Esophagus squamous epithelium (tissue), 5 donors: ENCODE data around the gene OPCML. TPM values are rescaled to one million over a fixed set of nuclear protein-coding genes. Genes with fewer than 3 reads are reported as not detected.

Source experiments
- DNase-seq: peaks from one replicate; lab custom pipeline; 2025; lab: John Stamatoyannopoulos, UW
- H3K27ac ChIP-seq, 4 donors: fragments of 200-600 bp; sonication (generic); one replicate each; pipeline ENCODE4 v1.5.1; 2016 to 2019; ENCODE audit warnings: mild to moderate bottlenecking in 1 of 4
- H3K27me3 ChIP-seq, 4 donors: fragments of 200-600 bp; sonication (generic); 1 replicate in 3 of 4; 2 replicates in 1 of 4; pipeline versions ENCODE4 v1.5.1 to v1.6.0; 2017 to 2021; ENCODE audit warnings: antibody characterized with exemption in 1 of 4
- H3K36me3 ChIP-seq, 3 donors: fragments of 200-600 bp; sonication (generic); one replicate each; pipeline ENCODE4 v1.5.1; 2016 to 2019
- H3K4me1 ChIP-seq, 3 donors: fragments of 200-600 bp; sonication (generic); one replicate each; pipeline ENCODE4 v1.5.1; 2017 to 2019
- H3K4me3 ChIP-seq, 4 donors: fragments of 200-600 bp; sonication (generic); 1 replicate in 3 of 4; 2 replicates in 1 of 4; pipeline ENCODE4 v1.5.1; 2016 to 2019; ENCODE audit warnings: mild to moderate bottlenecking in 2 of 4, moderate library complexity in 1 of 4
- H3K9me3 ChIP-seq, 3 donors: fragments of 200-600 bp; sonication (generic); one replicate each; pipeline ENCODE4 v1.5.1; 2016 to 2019
- POLR2A ChIP-seq, 4 donors: fragments of 450-650 bp; IDR thresholded peaks; one replicate each; pipeline ENCODE4 v1.6.1; 2017; ENCODE audit warnings: antibody characterized with exemption in 4 of 4, mild to moderate bottlenecking in 4 of 4, moderate library complexity in 3 of 4
- WGBS, 2 donors: methylation state at CpG; one replicate each; pipeline ENCODE4 v1.1.5; 2018; 5-methylcytosine and 5-hydroxymethylcytosine counted together
- intact Hi-C: fragments of 100-400 bp; cut with DNase I; formaldehyde crosslinking; loops from one replicate; pipeline ENCODE4 v1.15.0; 2022
- total RNA-seq, 4 donors: library from RNA; depleted of rRNA; stranded (reverse); fragments of >200 nt; gene quantifications; one replicate each; pipeline ENCODE4 v1.1.0, GENCODE V29; 2016
- TF ChIP-seq, protein P1 (sequence below), 6 experiments: fragments of 450-650 bp in 4 of 6; fragments of 200-600 bp in 2 of 6; sonication (generic) in 2 of 6; IDR thresholded peaks; one replicate each; pipeline ENCODE4 v1.5.1; 2016 to 2019; ENCODE audit warnings: antibody characterized with exemption in 6 of 6, mild to moderate bottlenecking in 4 of 6, moderate library complexity in 4 of 6
- donor health status: DM: yes; HTN: yes; CAD: no.

Gene OPCML
- total RNA-seq, 4 donors from 2014 or later = under 0.01 TPM; not detected in 3

DNA sequence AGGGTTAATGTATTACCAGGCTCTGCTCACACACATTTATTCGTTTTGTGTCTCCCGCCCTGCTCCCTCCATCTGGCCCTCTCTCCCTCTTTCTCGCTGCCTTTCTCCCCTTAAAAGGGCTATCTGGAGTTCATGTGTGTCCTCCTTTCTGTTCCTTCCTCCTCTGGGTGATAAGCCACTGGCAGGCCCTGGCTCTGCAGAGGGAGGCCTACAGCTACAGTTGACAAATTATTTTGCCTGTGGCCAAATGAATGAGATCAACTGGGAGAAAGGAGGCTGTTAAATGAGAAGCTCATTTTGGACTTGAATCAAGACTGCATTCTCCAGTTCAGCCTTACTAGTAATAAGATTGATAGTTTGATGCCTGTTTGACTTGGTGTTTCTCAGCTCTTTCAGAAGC, 17.5 kb upstream of the OPCML start:
- H3K4me1 ChIP-seq = no peaks in the 10 kb centered on the region
- no peaks in the 10 kb centered on the region for H3K9me3 ChIP-seq
- H3K27ac ChIP-seq = no peak overlapping the region
- H3K36me3 ChIP-seq = no peaks in the 10 kb centered on the region
- 40 to 65% methylated on average over 3 of the region's 3 CpGs for WGBS, 2 donors
- intact Hi-C loops = no loop called here
- no peak for TF ChIP-seq POLR2A (IDR thresholded peaks at IDR 0.05)
- TF ChIP-seq, protein P1, sequence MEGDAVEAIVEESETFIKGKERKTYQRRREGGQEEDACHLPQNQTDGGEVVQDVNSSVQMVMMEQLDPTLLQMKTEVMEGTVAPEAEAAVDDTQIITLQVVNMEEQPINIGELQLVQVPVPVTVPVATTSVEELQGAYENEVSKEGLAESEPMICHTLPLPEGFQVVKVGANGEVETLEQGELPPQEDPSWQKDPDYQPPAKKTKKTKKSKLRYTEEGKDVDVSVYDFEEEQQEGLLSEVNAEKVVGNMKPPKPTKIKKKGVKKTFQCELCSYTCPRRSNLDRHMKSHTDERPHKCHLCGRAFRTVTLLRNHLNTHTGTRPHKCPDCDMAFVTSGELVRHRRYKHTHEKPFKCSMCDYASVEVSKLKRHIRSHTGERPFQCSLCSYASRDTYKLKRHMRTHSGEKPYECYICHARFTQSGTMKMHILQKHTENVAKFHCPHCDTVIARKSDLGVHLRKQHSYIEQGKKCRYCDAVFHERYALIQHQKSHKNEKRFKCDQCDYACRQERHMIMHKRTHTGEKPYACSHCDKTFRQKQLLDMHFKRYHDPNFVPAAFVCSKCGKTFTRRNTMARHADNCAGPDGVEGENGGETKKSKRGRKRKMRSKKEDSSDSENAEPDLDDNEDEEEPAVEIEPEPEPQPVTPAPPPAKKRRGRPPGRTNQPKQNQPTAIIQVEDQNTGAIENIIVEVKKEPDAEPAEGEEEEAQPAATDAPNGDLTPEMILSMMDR (IDR thresholded peaks at IDR 0.05) = no peak
- no peak overlapping the region for H3K4me3 ChIP-seq
- no peak for DNase-seq
- no peaks in the 10 kb centered on the region for H3K27me3 ChIP-seq

DNA sequence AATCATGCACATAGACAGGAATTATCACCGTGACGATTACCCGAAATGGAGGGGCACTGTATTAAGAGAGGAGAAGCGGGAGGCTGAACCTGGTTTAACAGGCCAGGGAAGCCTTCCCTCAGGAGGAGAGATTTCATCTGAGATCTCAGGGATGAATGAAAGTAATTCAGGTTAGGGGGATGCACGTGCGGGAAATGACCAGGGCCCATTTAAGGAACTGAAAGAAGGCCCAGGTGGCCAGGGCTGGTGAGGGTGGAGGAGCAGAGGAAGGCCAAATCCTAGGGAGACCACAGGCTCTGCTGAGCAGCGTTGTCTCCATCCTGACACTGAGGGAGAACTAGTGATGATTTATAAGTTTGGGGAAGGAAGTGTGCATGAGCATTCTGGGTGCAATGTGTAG, 16.3 kb upstream of the OPCML start:
- H3K9me3 ChIP-seq = no peaks in the 10 kb centered on the region
- intact Hi-C loops = no loop called here
- H3K36me3 ChIP-seq = no peaks in the 10 kb centered on the region
- H3K4me1 ChIP-seq = no peaks in the 10 kb centered on the region
- H3K4me3 ChIP-seq = no peak overlapping the region
- no peak overlapping the region for H3K27ac ChIP-seq
- no peak for DNase-seq
- WGBS, 2 donors = 85 to 91% methylated on average over 7 of the region's 7 CpGs
- TF ChIP-seq POLR2A (IDR thresholded peaks at IDR 0.05) = no peak
- TF ChIP-seq, protein P1 (IDR thresholded peaks at IDR 0.05) = no peak
- no peaks in the 10 kb centered on the region for H3K27me3 ChIP-seq

DNA sequence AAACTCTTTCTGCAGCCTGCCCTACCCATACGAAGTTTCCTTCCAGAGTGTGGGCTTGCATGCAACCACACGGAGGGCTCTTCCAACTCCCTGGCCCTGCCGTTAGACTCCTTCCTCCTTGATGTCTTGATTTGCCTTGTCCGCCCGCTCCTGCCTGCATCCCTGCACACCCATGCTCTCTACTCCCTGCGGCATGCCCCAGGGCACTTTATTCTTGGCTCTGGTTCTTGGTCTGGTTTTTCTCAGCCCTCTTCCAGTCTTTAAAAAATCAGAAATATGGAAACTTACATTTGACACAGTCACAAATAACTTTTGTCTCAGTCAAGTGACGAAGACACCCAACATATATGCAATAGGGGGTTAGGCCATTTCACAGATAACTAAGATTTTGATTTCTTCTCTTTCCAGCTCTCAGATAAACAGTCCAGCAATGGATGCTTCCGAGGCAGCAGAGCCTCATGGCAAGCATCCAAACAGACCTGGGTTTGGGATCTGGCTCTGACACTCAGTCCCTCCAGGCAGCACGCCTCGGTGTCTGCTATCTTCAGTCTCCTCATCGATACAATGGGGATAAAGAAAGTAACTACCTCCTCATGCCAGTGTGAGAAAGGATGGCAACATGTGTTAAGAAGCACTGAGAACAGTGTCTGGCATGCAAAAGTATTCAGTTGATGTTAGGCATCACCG, 15.7 kb upstream of the OPCML start:
- Histone ChIP-seq H3K4me3 (no peak overlapping the region), H3K36me3 (no peaks in the 10 kb centered on the region), H3K4me1 (no peaks in the 10 kb centered on the region), H3K27ac (no peak overlapping the region), H3K27me3 (no peaks in the 10 kb centered on the region), H3K9me3 (no peaks in the 10 kb centered on the region)
- WGBS, 2 donors = 63 to 79% methylated on average over 8 to 12 of the region's 12 CpGs
- DNase-seq = no peak
- no peak for TF ChIP-seq POLR2A (IDR thresholded peaks at IDR 0.05)
- TF ChIP-seq, protein P1 (IDR thresholded peaks at IDR 0.05) = no peak
- intact Hi-C loops = no loop called here

DNA sequence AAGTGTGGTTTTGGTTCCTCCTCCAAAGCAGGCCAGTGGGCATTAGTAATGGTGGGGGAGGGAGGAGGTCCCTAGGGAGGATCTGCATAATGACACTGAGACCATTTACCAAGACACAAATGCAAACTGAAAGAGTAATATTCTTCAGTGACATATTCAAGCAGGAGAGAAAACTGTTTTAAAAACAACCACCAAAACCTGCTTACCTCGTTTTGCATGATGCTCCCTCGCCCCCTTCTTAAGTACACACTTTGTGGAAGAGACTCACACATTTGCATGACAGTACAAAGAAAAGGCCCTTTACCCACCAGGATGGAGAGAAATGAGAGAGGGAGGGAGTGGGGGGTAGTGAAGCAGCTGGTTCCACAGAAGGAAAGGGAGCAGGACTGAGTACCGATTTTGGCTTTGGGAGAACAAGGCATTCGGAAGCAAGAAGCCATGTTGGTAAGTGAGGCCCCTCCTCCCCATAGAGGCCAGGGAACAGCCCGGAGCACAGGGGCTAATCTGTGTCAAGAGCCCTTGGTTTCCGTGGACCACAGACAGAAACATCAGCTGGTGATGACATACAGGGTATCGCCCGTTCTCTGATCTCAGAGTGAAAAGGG, 13.0 kb upstream of the OPCML start:
- no peaks in the 10 kb centered on the region for H3K36me3 ChIP-seq
- no peaks in the 10 kb centered on the region for H3K27me3 ChIP-seq
- H3K27ac ChIP-seq = no peak overlapping the region
- no peak overlapping the region for H3K4me3 ChIP-seq
- H3K9me3 ChIP-seq = no peaks in the 10 kb centered on the region
- DNase-seq = no peak
- H3K4me1 ChIP-seq = no peaks in the 10 kb centered on the region
- TF ChIP-seq POLR2A (IDR thresholded peaks at IDR 0.05) = no peak
- TF ChIP-seq, protein P1 (IDR thresholded peaks at IDR 0.05) = no peak
- WGBS, 2 donors = 68 to 76% methylated on average over 8 of the region's 8 CpGs
- intact Hi-C loops = no loop called here

DNA sequence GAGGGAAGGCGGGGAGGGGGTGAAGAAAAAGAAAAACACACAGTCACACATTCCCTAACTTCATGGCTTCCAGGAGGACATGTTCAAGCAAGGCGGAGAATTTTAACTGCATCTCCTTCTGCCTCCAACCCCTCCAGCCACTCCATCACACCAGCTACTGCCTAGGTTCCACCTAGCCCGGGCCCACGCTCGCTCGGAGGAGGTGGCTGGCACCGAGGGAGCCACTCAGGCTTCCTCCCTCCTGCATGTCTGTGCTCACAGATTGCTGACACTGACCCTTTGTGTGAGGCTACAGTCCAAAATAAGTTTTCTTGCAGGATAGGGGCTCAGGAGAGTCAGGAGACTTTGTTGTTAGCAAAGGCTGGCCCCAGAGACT, 9.4 kb upstream of the OPCML start:
- Histone ChIP-seq H3K4me1 (no peaks in the 10 kb centered on the region), H3K27ac (no peak overlapping the region), H3K4me3 (no peak overlapping the region), H3K27me3 (no peaks in the 10 kb centered on the region), H3K9me3 (no peaks in the 10 kb centered on the region), H3K36me3 (no peaks in the 10 kb centered on the region)
- no peak for TF ChIP-seq POLR2A (IDR thresholded peaks at IDR 0.05)
- TF ChIP-seq, protein P1 (IDR thresholded peaks at IDR 0.05) = no peak
- intact Hi-C loops = no loop called here
- DNase-seq = no peak
- WGBS, 2 donors = 60 to 65% methylated on average over 2 to 6 of the region's 7 CpGs
